Eye (tissue), 1 donor: ENCODE results near the gene DMRTA2.

Experiments
- DNase-seq: peaks from one replicate; pipeline ENCODE4 v3.0.0-alpha.2; 2015

The DMRTA2 gene

GRCh38 chr1:50373532-50373931 is 49.7 kb downstream of the DMRTA2 start:
- no peak for DNase-seq

GRCh38 chr1:50371749-50372148 is 51.5 kb downstream of the DMRTA2 start:
- DNase-seq = no peak

- DNase-seq = no peak
Measured at GRCh38 chr1:50369830-50370229, 53.4 kb downstream of the DMRTA2 start.

DNA sequence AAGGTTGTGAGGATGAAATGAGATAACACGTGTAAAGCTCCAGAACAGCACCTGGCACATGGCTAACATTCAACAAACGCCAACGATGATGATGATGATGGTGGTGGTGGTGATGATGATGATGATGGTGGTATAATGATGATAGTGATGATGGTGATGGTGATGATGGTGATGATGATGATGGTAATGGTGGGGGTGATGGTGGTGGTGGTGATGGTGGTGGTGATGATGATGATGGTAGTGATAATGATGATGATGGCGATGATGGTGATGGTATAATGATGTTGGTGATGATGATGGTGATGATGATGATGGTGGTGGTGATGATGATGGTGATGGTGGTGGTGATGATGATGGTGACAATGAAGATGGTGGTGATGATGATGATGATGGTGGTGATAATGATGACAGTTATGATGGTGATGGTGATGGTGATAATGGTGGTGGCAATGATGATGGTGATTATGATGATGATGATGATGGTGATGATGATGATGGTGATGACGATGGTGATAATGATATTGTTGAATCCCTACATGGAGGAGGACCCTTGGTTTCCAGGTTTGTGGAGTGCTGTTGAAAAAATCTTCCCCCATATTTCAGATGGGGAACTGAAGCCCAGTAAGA is 54.1 kb downstream of the DMRTA2 start:
- no peak for DNase-seq

DNA sequence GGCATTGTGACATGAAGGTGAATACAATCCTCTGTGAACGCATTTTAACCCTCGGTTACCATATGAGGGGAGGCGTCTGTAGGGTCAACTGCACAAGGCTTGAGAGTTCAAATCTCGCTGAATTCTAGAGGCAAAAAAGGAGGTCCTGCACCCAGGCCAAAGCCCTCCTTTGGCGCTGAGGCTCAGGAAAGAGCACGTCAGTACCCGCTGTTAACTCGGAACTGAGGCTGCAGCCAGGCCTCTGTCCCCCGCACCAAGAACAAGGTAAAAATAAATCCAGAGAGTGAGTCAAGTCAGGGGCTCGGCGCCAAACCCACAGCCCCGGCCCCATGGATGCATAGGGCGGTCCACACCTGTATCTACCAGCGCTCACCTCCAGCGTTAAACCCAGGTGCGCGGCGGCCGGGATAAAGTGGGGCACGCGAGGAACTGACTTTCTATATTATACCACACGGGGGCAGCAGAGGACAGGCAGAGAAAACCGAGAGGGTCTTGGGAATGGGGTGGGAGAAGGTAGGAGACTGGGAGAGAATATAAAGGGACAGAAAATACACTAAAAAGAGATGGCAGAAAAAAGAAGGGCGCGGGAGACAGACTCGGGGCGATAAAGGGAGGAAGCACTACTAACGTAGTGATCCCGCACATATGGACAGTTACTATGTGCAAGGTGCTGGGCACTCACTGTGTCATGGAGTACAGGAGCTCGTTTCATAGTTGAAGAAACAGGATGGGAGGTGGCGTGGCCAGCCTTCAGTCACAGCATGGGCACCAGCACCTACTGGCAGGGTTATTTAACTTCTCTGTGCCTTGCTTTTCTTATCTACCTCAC is 54.9 kb downstream of the DMRTA2 start:
- DNase-seq = peak; percentile 79
